Stimulated activated CD4-positive, alpha-beta T cell treated with anti-CD3 and anti-CD28 coated beads, Interleukin-1b, Interleukin-23, amount 100 ng/mL, for 24 hours (primary cell): Measurements from ENCODE around the gene PER2.
A peak's percentile ranks its signal among the peaks of the same experiment; 100 is the strongest.
"Not testable (repeated sequence)": the region's sequence is repeated elsewhere in the genome, so short reads cannot be mapped to it uniquely, and the experiment has no call there.

Experiments used
- DNase-seq, 4 experiments: peaks; one replicate each; pipeline ENCODE4 v3.0.0-alpha.2; 2020; ENCODE audit warnings: low read depth in 4 of 4, low spot score in 1 of 4

The PER2 gene

GRCh38 chr2:238286987-238287736 lies 1.2 kb downstream of the PER2 start:
- DNase-seq, result peak in 1 of 4 experiments; percentile 13

DNA sequence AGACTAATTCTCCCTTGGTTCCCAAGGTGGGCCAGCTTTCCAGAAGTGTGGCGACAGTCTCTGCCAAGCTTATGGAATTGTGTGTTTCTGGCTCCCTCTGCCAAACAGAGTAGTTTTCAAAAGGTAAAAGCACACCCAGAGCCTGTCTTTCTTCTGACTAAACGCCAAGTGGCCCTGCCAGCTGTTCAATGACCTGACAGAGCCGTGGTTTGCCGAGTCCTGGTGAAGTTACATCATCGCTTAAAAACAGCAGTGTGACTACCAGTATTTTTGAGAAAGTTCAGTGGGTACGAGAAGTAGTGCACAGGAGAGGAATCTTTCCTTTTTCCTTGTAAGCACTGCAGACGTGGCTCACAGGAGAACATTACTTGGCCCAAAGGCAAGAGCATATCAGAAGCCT lies 1.9 kb downstream of the PER2 start:
- DNase-seq, result no peak

DNA sequence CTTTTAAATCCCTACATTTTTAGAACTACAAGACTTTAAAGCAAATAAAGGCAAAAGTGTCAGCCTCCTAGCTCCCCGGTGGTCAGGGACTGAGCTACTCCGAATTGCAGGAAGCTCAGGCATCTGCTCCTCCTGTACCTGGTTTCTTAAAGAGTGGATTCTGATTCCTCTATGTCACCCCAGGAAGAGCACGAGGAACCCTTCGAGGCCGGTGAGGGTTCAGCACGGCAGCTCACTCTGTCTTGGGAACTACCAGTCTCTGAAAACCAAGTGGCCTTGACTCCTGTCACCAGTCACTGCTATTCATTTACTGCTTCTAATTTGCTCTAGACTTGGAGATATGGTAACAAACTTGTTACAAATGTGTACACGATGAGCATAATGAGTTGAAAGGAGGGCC lies 2.3 kb downstream of the PER2 start:
- no peak for DNase-seq

- no peak for DNase-seq
Observed at GRCh38 chr2:238285653-238286082, 2.7 kb downstream of the PER2 start.

DNA sequence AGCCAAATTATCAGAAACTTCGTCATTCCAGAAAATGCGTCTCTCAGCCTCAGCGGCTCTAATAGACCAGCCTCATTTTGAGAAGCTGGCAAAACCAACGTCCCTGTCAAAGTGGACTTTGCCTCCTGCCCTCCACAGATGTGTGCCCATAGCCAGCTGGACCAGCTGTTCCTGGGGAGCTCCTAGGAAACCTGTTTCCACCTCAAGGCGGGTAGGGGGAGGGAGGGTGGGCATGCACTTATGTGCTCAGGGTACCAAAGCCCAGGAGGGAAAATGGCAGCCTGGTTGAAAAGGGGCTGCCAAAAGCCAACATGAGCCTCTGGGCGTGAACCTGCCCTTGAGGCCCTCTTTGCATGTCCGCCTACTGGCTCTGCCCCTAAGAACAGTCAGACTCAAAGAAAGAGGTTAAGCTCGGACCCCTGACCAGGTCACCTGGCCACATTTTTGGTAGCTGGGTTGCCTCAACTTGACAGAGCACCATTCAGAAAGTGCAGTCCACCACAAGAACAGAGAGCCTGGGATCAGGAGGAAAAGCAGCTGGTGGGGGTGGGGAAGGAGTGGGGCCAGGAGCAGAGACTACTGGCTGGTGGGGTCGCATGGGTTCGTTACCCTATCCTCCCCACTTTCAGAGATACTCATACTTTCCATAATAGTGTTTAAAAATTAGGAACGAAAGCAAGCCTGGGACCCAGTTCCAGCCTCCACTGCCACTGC lies 3.5 kb downstream of the PER2 start:
- DNase-seq, result no peak

DNA sequence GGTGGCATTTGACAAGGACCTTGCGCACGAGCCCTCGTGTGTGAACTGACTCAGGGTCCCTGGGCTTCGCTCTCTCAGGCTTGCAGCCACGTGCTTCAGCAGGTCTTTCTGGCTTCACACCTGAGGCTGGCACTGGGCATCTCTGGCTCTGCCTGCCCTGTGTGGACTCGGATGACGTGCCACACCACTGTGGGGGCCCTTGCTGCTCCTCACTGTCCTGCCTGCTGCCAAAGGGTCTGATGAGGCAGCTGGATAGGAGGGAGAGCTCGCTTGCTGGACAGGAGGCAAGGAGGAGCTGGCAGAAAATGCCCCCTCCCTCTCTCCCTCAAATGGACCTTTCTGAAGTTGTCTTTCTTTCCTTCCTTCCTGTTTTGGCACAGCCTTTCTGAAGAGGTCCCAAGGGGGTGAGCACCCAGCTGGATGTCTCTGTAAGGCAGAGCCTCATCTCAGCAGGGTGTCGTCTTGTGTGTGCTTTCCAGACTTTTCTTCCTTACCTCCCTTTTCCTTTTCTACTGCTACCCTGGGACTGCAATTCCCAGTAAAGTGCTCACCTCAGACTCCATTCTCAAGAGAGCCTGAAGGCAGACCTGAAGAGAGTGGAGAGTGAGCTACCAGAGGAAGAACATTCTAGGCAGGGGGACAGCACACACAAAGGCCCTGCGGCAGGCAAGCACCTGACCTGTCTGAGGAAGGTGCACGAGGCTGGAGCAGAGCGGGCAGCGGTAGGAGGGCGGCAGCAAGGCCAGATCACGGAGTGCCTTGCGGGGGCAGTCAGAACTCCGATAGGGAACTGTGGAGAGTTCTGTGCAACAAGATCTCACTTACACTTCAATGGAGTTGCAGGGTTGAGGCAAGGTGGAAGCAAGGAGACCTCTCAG lies 5.3 kb downstream of the PER2 start:
- DNase-seq, result no peak

DNA sequence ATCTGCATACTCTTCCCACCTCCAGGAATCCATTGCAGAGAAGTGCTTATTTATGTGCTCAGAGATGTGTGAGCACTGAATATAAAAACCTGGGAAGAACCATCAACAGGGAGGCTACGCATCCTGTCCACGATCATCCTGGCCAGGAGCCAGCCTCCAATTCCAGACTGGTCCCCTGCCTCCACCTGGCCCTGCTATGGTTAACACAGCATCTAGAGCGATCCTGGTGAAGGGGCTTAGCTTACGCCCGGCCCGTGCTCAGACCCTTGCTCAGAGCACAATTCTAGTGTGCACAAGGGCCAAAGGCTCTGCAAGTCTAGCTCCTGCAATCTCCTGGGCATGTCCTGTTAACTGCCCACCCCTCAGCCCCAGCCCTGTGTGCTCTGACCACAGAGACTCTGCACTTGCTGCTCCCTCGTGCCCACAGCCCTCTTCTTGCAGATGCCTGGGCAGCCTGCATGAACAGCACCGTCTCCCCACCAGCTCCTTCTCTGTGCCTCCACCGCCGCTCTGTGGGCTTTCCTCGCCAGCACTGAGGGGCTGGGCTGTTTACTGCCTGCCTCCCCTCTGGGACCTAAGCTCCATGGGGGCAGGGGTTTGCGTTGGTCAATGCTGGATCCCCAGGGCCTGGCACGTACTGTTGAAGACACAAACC lies 6.5 kb downstream of the PER2 start:
- no peak for DNase-seq

- no peak for DNase-seq
Observed at GRCh38 chr2:238280083-238280825, 8.2 kb downstream of the PER2 start.

- DNase-seq, result no peak
Observed at GRCh38 chr2:238279324-238279682, 9.1 kb downstream of the PER2 start.

GRCh38 chr2:238278626-238279323 lies 9.6 kb downstream of the PER2 start:
- DNase-seq, result no peak

DNA sequence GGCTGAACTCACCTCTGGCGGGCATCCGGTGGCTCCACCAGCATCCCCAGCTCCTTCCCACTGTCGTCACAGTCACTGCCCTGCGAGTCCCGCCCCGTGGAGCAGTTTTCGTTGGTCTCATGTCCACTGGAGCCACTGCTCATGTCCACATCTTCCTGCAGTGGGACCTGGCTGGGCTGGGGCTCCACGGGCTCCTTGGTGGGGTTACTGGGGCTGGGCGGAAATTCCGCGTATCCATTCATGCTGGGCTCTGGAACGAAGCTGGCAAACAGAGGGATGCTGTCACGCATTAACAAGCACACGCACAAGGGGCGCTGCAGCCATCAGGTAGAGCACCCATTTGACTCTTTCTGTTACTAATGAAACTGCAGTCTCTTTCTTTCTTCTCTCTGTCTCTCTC lies 10.7 kb downstream of the PER2 start:
- no peak for DNase-seq

DNA sequence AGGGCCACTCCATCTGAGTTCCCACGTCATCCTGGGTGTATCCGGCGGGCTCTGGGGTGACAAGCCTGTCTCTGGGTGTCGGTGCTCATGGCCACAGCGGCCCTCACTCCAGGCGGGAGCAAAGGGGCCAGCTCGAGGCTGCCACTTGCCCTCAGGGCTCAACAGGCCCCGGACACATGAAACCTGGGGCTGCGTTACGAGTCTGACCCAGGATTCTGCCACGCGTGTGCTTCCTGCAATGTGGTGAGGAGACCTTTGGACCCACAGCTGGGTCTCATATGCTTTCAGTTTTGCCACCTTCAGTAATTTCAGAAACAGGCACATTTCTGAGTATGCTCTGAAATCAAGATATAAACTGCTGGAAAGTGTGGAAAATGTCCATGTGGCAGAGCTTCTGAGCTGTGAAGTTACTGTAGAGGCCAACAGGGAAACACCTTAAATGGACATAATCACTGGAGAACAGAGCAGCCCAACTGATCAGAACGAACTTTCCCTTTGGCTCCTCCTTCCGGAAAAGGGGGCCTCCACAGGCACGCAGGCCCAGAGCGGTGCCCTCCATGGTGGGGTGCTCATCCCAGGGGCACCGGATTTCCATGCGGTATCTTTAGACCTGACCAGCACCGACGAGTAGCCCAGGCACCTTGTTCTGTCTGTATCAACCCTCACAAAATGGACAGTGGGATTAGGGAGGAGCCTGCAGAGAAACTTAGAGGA lies 14.1 kb downstream of the PER2 start:
- no peak for DNase-seq

- not testable (repeated sequence) for DNase-seq
Observed at GRCh38 chr2:238273433-238273832, 15.0 kb downstream of the PER2 start.

- no peak for DNase-seq
Observed at GRCh38 chr2:238272156-238272555, 16.3 kb downstream of the PER2 start.

DNA sequence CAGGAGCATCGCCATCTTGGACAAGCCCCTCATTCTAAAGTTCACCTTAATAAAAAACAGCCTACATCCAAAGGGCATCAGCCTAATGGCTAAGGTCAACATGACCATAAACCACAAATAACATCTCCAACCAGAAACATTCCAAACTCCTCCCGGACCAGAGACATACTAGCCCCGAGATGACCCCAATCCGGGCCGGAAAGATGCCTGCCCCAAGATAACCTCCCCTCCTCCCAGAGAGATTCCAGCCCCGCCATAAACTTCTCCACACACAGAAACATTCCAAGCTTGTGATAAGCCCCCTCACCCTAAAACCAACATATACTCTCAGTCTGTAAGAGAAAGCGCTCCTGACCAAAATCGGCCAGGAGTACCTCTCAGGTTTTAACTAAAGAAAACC lies 16.7 kb downstream of the PER2 start:
- DNase-seq, result not testable (repeated sequence)

- DNase-seq, result no peak
Observed at GRCh38 chr2:238271061-238271554, 17.3 kb downstream of the PER2 start.

- no peak for DNase-seq
Observed at GRCh38 chr2:238270606-238271005, 17.8 kb downstream of the PER2 start.

GRCh38 chr2:238269741-238270140 lies 18.7 kb downstream of the PER2 start:
- DNase-seq, result no peak
